ENCODE data around the gene SPESP1.

DNA sequence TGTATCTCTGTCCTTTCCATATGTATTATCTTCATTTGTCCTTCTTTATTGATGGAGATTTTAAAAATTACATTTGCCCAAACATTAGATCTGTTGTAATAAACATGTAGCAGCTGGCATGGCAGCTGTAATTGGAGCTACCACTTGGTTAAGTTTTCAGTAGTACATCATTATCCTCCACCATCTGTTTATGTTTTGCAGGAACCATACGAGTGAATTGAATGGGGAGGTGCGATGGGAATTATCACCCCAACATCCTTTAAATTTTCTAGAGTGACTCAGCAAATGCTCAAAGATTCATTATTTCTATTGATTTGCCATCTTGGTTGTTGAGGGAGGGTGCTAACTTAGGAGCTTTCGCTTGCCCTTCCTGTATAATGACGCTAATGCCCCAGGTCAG is 51.6 kb downstream of the SPESP1 start:
- TF ChIP-seq, protein P1, sequence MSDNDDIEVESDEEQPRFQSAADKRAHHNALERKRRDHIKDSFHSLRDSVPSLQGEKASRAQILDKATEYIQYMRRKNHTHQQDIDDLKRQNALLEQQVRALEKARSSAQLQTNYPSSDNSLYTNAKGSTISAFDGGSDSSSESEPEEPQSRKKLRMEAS (IDR thresholded peaks at IDR 0.05; ENCODE audit: low read depth, low read length), result no peak
- TF ChIP-seq, protein P2, sequence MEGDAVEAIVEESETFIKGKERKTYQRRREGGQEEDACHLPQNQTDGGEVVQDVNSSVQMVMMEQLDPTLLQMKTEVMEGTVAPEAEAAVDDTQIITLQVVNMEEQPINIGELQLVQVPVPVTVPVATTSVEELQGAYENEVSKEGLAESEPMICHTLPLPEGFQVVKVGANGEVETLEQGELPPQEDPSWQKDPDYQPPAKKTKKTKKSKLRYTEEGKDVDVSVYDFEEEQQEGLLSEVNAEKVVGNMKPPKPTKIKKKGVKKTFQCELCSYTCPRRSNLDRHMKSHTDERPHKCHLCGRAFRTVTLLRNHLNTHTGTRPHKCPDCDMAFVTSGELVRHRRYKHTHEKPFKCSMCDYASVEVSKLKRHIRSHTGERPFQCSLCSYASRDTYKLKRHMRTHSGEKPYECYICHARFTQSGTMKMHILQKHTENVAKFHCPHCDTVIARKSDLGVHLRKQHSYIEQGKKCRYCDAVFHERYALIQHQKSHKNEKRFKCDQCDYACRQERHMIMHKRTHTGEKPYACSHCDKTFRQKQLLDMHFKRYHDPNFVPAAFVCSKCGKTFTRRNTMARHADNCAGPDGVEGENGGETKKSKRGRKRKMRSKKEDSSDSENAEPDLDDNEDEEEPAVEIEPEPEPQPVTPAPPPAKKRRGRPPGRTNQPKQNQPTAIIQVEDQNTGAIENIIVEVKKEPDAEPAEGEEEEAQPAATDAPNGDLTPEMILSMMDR (IDR thresholded peaks at IDR 0.05; ENCODE audit: low read depth, low read length), result no peak
- no peak for TF ChIP-seq POLR2A (IDR thresholded peaks at IDR 0.05; ENCODE audit: extremely low read depth, insufficient read length)

Measured in NB4 (cell line).